ENCODE results near the gene HSD17B3.

The HSD17B3 gene

DNA sequence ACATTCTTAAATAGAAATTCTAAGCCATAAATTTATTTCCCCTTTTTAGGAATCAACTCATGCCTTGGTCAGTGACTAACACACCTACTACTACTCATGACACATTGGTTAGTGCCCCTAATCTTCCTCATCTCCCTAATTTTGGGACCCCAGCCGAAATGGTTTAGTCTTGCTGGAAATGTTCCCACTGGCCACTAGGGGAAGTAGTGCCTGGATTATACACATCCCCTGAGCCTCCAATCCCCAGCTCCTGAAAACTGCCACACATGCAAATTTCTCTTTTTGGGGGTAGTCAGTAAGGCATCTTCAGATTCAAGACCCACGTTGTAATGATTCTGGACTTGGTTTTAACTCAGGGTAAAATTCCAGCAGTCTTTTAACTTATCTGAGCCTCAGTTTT, 79.8 kb downstream of the HSD17B3 start:
- H3K4me3 ChIP-seq (replicated peaks in 1 of 2; ENCODE audit: low read depth in 2 of 2, low read length in 2 of 2) = no peak overlapping the region
- DNase-seq (ENCODE audit: low read depth in 2 of 2) = peak; percentile 17 to 25
- TF ChIP-seq, protein P1, sequence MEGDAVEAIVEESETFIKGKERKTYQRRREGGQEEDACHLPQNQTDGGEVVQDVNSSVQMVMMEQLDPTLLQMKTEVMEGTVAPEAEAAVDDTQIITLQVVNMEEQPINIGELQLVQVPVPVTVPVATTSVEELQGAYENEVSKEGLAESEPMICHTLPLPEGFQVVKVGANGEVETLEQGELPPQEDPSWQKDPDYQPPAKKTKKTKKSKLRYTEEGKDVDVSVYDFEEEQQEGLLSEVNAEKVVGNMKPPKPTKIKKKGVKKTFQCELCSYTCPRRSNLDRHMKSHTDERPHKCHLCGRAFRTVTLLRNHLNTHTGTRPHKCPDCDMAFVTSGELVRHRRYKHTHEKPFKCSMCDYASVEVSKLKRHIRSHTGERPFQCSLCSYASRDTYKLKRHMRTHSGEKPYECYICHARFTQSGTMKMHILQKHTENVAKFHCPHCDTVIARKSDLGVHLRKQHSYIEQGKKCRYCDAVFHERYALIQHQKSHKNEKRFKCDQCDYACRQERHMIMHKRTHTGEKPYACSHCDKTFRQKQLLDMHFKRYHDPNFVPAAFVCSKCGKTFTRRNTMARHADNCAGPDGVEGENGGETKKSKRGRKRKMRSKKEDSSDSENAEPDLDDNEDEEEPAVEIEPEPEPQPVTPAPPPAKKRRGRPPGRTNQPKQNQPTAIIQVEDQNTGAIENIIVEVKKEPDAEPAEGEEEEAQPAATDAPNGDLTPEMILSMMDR (IDR thresholded peaks at IDR 0.05; ENCODE audit: low read depth, low read length) = peak; percentile 58

DNA sequence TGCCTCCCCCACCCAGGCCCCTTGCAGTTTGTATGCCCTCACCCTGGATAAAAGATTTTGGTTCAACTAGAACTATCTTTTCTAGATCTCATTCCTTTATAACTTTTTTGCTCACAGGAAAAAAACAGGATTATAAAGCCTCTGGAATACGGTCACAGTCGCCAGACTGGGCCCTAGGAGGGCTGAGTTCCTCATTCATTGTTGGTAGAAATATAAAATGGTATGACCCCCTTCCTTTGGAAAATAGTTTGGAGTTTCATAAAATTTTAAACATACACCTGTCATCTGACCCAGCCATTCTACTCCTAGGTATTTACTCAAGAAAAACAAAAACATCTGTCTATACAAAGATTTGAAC, 82.1 kb downstream of the HSD17B3 start:
- no peak for DNase-seq (ENCODE audit: low read depth in 2 of 2)
- TF ChIP-seq, protein P1 (IDR thresholded peaks at IDR 0.05; ENCODE audit: low read depth, low read length) = no peak
- H3K4me3 ChIP-seq (replicated peaks in 1 of 2; ENCODE audit: low read depth in 2 of 2, low read length in 2 of 2) = no peak overlapping the region

DNA sequence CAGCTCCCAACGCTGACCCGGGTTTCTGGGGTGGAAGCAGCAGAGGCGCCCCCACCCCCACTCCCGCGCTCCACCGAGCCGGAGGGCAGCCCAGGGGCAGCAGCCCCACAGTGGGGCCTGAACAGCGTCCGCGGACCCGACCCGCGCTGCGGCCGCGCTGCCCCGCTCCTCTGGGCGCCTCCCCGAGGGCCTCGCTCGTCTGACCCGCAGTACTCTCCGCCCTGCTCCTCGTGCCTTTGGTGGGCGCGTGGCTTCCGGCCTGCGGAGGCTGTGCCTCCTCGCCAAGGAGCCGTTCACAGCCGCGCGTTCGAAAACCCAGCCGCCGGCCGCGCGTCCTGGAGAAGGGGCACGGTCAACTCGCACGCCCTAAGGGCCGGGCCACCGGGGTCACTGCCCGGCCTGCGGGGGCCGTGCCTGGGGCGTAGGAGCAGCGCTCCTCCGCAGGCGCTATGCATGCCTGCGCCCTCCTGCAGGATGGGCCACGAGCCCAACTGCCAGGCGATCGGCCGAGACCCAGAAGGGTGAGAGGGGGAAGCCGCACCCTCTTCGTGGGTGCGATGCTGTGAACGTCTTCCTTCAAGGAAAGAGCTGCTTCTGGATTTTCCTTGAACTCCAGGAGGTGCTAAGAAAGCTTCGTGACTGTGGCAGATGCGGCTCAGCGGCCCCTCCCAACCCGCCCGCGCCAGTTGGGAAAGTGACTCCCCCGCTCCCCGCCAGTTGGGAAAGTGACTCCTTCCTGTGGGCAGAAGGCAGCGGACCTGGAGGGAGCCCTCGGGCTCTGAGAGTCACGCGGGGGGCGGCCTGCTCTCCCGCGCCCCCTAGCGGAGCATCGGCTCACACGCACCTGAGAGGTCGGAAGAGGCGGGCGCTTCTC, 82.7 kb downstream of the HSD17B3 start:
- peak; percentile 18 to 43 for DNase-seq (ENCODE audit: low read depth in 2 of 2)
- H3K4me3 ChIP-seq (replicated peaks in 1 of 2; ENCODE audit: low read depth in 2 of 2, low read length in 2 of 2) = no peak overlapping the region

DNA sequence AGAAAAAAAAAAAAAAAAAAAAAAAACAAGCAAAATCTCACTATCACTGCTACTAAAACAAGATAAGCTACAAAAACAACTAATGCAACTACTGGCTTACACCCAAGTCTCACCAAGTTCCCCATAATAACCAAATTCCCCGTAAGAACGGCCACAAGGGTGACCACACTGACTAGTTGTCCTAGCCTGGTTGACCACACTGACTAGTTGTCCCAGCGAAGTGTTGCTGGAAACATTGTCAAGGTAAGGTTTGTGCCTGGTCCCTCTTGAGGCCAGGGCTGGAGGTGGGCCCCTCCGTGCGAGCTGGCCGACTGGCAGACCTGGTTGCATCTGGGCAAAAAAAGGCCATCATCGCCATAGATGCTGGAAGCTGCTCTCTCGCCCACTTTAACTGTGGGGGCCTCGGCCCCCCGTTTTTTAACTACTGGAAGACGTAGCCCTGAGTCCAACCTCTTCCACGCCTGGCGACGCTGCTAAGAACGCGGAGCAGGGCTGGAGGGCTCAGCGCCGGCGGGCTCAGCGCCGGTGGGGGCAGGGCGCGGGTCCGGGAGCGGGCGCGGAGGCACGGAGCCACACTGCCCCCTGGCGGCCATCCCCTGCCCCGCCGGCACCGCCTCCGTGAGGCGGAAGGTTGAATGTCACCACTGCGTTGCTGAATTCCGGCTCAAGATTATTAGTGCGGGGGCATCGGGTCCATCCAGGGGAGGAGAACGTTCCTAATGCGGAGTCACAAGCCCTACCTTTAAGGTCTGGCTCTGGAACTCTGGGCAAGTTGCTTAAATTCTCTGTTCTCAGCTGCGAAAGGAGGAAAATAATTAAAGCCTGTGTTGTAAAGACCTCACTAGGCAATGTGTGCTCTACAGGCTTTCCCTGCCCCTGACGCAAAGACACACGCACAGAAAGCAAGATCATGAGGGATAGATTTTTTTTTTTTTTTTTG, 84.0 kb downstream of the HSD17B3 start:
- DNase-seq (ENCODE audit: low read depth in 2 of 2) = peak; percentile 60 to 75
- TF ChIP-seq, protein P1 (IDR thresholded peaks at IDR 0.05; ENCODE audit: low read depth, low read length) = peak; percentile 85
- H3K4me3 ChIP-seq (replicated peaks in 1 of 2; ENCODE audit: low read depth in 2 of 2, low read length in 2 of 2) = peak overlapping the region; percentile 29 to 38

More for the DNA sequence above, 82.7 kb downstream of the HSD17B3 start:
- TF ChIP-seq, protein P1 (IDR thresholded peaks at IDR 0.05; ENCODE audit: low read depth, low read length) = peak; percentile 70

DNA sequence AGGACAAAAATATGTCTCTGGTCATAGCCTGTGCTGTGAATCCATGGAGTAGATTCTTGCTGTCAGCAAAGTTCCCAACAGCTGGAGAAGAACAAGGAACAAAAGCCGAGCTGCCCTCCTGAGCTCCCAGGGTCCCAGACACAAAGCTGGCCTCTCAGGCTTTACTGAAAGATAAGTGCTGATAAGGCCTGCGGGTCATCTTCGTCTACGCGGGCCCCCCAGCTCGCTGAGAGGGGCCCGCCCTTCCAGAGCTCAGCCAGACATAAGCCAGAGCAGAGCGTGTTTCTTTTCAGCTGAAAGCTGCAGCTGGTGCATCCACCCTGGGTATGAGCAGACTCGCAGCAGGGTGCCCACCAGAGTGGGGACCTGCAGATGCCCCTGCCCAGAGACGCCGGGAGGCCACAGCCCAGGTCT, 84.7 kb downstream of the HSD17B3 start:
- peak in 1 of 2 donors; percentile 55 for DNase-seq (ENCODE audit: low read depth in 2 of 2)
- H3K4me3 ChIP-seq (replicated peaks in 1 of 2; ENCODE audit: low read depth in 2 of 2, low read length in 2 of 2) = no peak overlapping the region
- TF ChIP-seq, protein P1 (IDR thresholded peaks at IDR 0.05; ENCODE audit: low read depth, low read length) = no peak

DNA sequence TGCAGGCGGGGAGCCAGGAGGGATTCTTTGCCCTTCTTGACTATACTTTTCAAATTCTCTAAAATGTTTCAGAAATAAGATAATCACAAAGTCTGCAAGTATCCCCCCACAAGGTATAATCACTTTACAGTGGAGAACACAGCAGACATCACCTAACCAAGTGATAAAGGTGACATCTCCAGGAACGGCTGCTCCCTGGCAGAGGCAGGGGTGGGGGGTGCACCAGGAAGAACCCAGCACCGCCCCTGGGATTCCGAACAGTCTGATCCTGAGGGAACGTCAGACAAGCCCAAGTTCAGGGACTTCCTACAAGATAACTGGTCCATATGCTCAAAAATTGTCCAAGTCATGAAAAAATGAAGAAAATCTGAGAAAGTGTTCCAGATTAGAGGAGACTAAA, 85.4 kb downstream of the HSD17B3 start:
- H3K4me3 ChIP-seq (replicated peaks in 1 of 2; ENCODE audit: low read depth in 2 of 2, low read length in 2 of 2) = no peak overlapping the region
- DNase-seq (ENCODE audit: low read depth in 2 of 2) = no peak
- TF ChIP-seq, protein P1 (IDR thresholded peaks at IDR 0.05; ENCODE audit: low read depth, low read length) = no peak

All from cardiac fibroblast (primary cell).